Gastrocnemius medialis (tissue), 4 donors: ENCODE results near the gene NPB. TPM values are rescaled to one million over a fixed set of nuclear protein-coding genes. Genes with fewer than 3 reads are reported as not detected.

ENCODE experiments used
- ATAC-seq, 2 donors: fragments of 150-250 bp; one replicate each; pipeline ENCODE4 v1.9.1; 2016
- DNase-seq, 2 donors: peaks; one replicate each; pipeline ENCODE4 v3.0.0-alpha.2; 2019
- H3K27ac ChIP-seq, 4 donors: fragments of 200-600 bp; sonication (generic); 1 replicate in 1 of 4; 2 replicates in 3 of 4; pipeline ENCODE4 v1.5.1; 2016 to 2018; ENCODE audit warnings: mild to moderate bottlenecking in 2 of 4, moderate library complexity in 1 of 4
- H3K27me3 ChIP-seq, 3 donors: fragments of 200-600 bp; sonication (generic) in 2 of 3; 1 replicate in 1 of 3; 2 replicates in 2 of 3; pipeline versions ENCODE4 v1.5.1 to v1.6.0; 2016 to 2019; ENCODE audit warnings: mild to moderate bottlenecking in 1 of 3, moderate library complexity in 1 of 3
- H3K36me3 ChIP-seq, 2 donors: fragments of 200-600 bp; sonication (generic) in 1 of 2; one replicate each; pipeline ENCODE4 v1.5.1; 2017 to 2018
- H3K4me1 ChIP-seq, 2 donors: fragments of 200-600 bp; sonication (generic) in 1 of 2; one replicate each; pipeline ENCODE4 v1.5.1; 2016 to 2017; ENCODE audit warnings: mild to moderate bottlenecking in 2 of 2
- H3K4me3 ChIP-seq, 4 donors: fragments of 200-600 bp; sonication (generic) in 3 of 4; 1 replicate in 1 of 4; 2 replicates in 3 of 4; pipeline ENCODE4 v1.5.1; 2016 to 2019; ENCODE audit warnings: mild to moderate bottlenecking in 2 of 4
- H3K9me3 ChIP-seq, 3 donors: fragments of 200-600 bp; sonication (generic) in 2 of 3; 1 replicate in 1 of 3; 2 replicates in 2 of 3; pipeline ENCODE4 v1.5.1; 2016 to 2019
- CTCF ChIP-seq, 5 experiments: fragments of 450-650 bp in 3 of 5; fragments of 200-600 bp in 2 of 5; sonication (generic) in 2 of 5; IDR thresholded peaks in 4 of 5; conservative IDR thresholded peaks in 1 of 5; 1 replicate in 4 of 5; 2 replicates in 1 of 5; pipeline ENCODE4 v1.5.1; 2016 to 2019; ENCODE audit warnings: antibody characterized with exemption in 5 of 5, mild to moderate bottlenecking in 3 of 5, moderate library complexity in 3 of 5
- POLR2A ChIP-seq, 2 donors: fragments of 450-650 bp; IDR thresholded peaks; one replicate each; pipeline ENCODE4 v1.6.1; 2017; ENCODE audit warnings: antibody characterized with exemption in 2 of 2, mild to moderate bottlenecking in 2 of 2, moderate library complexity in 2 of 2
- in situ Hi-C, 4 donors: fragments of 200-750 bp; cut with MboI; loops; one replicate each; pipeline versions ENCODE4 v1.15.0 to v1.8.0; 2017; ENCODE audit warnings: low sequenced_read_pairs in 4 of 4
- intact Hi-C: fragments of 100-400 bp; cut with DNase I; formaldehyde crosslinking; loops from one replicate; pipeline ENCODE4 v1.15.1; 2023; ENCODE audit warnings: low total_unique reads
- total RNA-seq, 4 donors: library from RNA; depleted of rRNA; stranded (reverse); fragments of >200 nt; gene quantifications; one replicate each; pipeline versions ENCODE4 v1.1.0 to v1.2.3, GENCODE V29; 2016

The NPB gene
- total RNA-seq, 4 donors from 2014 or later = 0.46 to 1.4 (median 1.1) TPM; not detected in 1

GRCh38 chr17:81926451-81927151 is 24.6 kb downstream of the NPB start:
- H3K4me1 ChIP-seq = peaks cover 50 to 53% of the 10 kb centered on the region in 2 donors
- in situ Hi-C loops = no loop called here
- H3K27ac ChIP-seq = peak overlapping the region; percentile 90 to 98 (median 93)
- DNase-seq (peak; percentile 57 to 75), ATAC-seq (peak; percentile 28 to 37)
- H3K9me3 ChIP-seq = no peaks in the 10 kb centered on the region
- peak overlapping the region; percentile 68 to 89 (median 77) for H3K4me3 ChIP-seq
- peaks cover 0 to 8% of the 10 kb centered on the region in 2 donors for H3K36me3 ChIP-seq
- H3K27me3 ChIP-seq = peaks cover 0 to 3% (median 0%) of the 10 kb centered on the region in 3 donors
- TF ChIP-seq POLR2A (IDR thresholded peaks at IDR 0.05) (peak; percentile 38 to 50), CTCF (IDR thresholded peaks at IDR 0.05 in 4 of 5, conservative IDR thresholded peaks at IDR 0.05 in 1 of 5) (no peak)
- intact Hi-C loops = loop anchor here (2.0 to 10.0 kb wide), 3 partner anchors 40 to 602 kb away; partner anchors contain the start of genes CYBC1 and NARF

GRCh38 chr17:81927152-81927652 is 25.2 kb downstream of the NPB start:
- peak; percentile 1 to 8 for ATAC-seq
- intact Hi-C loops = loop anchor here (2.0 to 10.0 kb wide), 3 partner anchors 40 to 602 kb away; partner anchors contain the start of genes CYBC1 and NARF
- Histone ChIP-seq H3K4me1 (peaks cover 44 to 47% of the 10 kb centered on the region in 2 donors), H3K4me3 (peak overlapping the region; percentile 68 to 89 (median 77)), H3K27ac (peak overlapping the region; percentile 90 to 98 (median 93)), H3K36me3 (peaks cover 0 to 3% of the 10 kb centered on the region in 2 donors), H3K27me3 (peaks cover 0 to 3% (median 0%) of the 10 kb centered on the region in 3 donors), H3K9me3 (no peaks in the 10 kb centered on the region)
- in situ Hi-C loops = no loop called here
- no peak for DNase-seq
- TF ChIP-seq POLR2A (IDR thresholded peaks at IDR 0.05) (no peak), CTCF (IDR thresholded peaks at IDR 0.05 in 4 of 5, conservative IDR thresholded peaks at IDR 0.05 in 1 of 5) (peak in 1 of 5 experiments; percentile 5)

- peak within 1 kb of the TSS; percentile 68 to 89 (median 77) for H3K4me3 ChIP-seq
- DNase-seq (peak; percentile 82 to 86), ATAC-seq (peak; percentile 55 to 59)
- no peaks in the 10 kb centered on the region for H3K36me3 ChIP-seq
- peaks cover 0 to 3% (median 0%) of the 10 kb centered on the region in 3 donors for H3K27me3 ChIP-seq
- TF ChIP-seq POLR2A (IDR thresholded peaks at IDR 0.05) = peak; percentile 92 to 95
- TF ChIP-seq CTCF (IDR thresholded peaks at IDR 0.05 in 4 of 5, conservative IDR thresholded peaks at IDR 0.05 in 1 of 5) = peak in 4 of 5 experiments; percentile 1 to 20 (median 19)
- no peaks in the 10 kb centered on the region for H3K9me3 ChIP-seq
- peaks cover 38 to 40% of the 10 kb centered on the region in 2 donors for H3K4me1 ChIP-seq
- intact Hi-C loops (loop anchor here (2.0 to 10.0 kb wide), 3 partner anchors 41 to 603 kb away; partner anchors contain the start of genes CYBC1 and NARF), in situ Hi-C loops (no loop called here)
- H3K27ac ChIP-seq = peak within 1 kb of the TSS; percentile 90 to 98 (median 93)
Observed at GRCh38 chr17:81927653-81928543, 25.9 kb downstream of the NPB start, which contains the start of gene MAFG. MAFG (minus strand) TSS chr17:81927735; CDS start chr17:81923185, 4,550 bp downstream.

DNA sequence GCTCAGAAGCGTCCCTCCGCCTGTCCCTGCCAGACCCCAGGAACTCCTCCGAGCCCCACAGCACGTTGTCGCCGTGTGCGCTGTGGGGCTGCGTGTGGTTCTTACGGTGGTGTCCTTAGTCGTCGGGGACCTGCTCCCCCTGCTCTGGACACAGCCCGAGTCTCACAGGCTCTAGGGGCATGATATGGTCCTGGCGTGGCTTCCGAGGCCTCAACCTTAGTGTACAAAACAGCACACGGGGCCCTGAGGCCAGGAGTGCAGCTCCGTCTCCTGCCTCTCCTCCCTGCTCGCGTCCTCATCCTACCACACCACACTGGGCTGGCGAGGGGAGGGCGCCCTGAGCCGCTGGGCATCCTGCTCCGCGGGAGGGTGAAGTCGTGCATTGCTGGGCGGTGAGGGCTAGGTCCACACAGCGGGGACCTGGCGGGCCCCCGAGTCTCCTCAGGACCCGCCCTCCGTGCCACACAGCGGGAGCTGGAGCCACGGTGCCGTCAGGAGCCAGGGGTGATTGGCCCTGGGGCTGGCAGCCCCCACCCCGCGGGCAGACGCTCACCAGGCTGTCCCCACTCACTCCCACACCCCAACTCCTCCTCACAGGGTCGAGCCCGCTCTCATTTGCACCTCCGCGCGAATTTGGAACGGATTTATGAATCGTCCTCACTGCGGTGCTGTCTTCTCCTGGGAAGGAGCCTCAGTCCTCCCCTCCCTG is 26.7 kb downstream of the NPB start:
- Histone ChIP-seq H3K4me1 (peaks cover 35% of the 10 kb centered on the region in 2 donors), H3K9me3 (no peaks in the 10 kb centered on the region), H3K27me3 (peaks cover 0 to 3% (median 0%) of the 10 kb centered on the region in 3 donors), H3K4me3 (peak overlapping the region; percentile 53 to 76 (median 66)), H3K36me3 (no peaks in the 10 kb centered on the region), H3K27ac (peak overlapping the region in 1 of 4 donors; percentile 55)
- intact Hi-C loops = loop anchor here (10.0 kb wide), 2 partner anchors 526 to 604 kb away; partner anchors contain the start of genes CYBC1 and NARF
- ATAC-seq (no peak), DNase-seq (no peak)
- in situ Hi-C loops = no loop called here
- TF ChIP-seq POLR2A (IDR thresholded peaks at IDR 0.05) = no peak
- no peak for TF ChIP-seq CTCF (IDR thresholded peaks at IDR 0.05 in 4 of 5, conservative IDR thresholded peaks at IDR 0.05 in 1 of 5)
